Stomach smooth muscle (tissue), 2 donors: ENCODE results near the gene ITPKC.
A peak's percentile ranks its signal among the peaks of the same experiment; 100 is the strongest.

ENCODE experiments used
- H3K27ac ChIP-seq: one replicate; pipeline ENCODE4 v1.7.0; 2013; ENCODE audit warnings: mild to moderate bottlenecking, low read length, inconsistent platforms
- H3K27me3 ChIP-seq, 2 donors: one replicate each; pipeline ENCODE4 v1.7.0; 2013; ENCODE audit warnings: low read length in 2 of 2; ENCODE audit not compliant: insufficient read depth in 2 of 2, control insufficient read depth in 1 of 2
- H3K36me3 ChIP-seq, 2 donors: one replicate each; pipeline ENCODE4 v1.7.0; 2013; ENCODE audit warnings: low read length in 2 of 2; ENCODE audit not compliant: control insufficient read depth in 2 of 2, insufficient read depth in 2 of 2
- H3K4me1 ChIP-seq: one replicate; pipeline ENCODE4 v1.7.0; 2013; ENCODE audit warnings: low read length; ENCODE audit not compliant: control insufficient read depth, insufficient read depth
- H3K4me3 ChIP-seq, 2 donors: one replicate each; pipeline ENCODE4 v1.7.0; 2013; ENCODE audit warnings: low read length in 2 of 2
- H3K9ac ChIP-seq, 2 donors: one replicate each; pipeline ENCODE4 v1.7.0; 2013; ENCODE audit warnings: low read length in 2 of 2, mild to moderate bottlenecking in 1 of 2
- H3K9me3 ChIP-seq, 2 donors: one replicate each; pipeline ENCODE4 v1.7.0; 2013; ENCODE audit warnings: low read length in 2 of 2; ENCODE audit not compliant: control insufficient read depth in 2 of 2
- donor health status: healthy.
- donor health status: Pancreatic carcinoma.

The ITPKC gene

DNA sequence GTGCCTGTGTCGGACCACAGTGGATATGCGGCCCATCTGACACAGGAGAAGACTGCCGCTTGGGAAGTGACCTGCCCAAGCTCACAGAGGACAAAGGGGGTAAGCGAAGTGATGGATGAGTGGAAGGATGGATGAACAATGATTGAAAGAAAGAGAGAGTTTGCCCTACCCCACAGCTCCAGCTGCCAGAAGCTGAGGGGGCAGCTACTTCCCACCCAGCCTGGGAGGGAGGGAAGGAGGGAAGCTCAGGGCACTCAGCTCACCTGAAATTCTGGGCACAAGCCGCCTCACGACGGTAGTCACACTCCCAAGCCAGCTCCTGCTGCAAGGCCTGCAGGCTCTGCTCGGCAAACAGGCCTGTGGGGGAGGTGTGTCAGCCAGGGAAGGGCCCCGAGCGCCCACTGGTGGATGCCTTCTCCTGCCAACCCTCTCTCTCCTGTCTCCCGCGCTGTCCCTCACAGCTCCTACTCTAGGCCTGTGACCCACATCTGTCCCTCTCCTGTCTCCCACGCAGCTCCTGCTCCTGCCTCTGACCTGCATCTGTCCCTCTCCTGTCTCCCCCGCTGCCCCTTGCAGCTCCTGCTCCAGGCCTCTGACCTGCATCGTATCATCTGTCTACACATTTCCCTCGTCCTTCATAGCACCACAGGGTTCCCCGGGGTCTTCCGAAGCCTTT is 14.4 kb upstream of the ITPKC start:
- Histone ChIP-seq H3K9ac (peak overlapping the region; percentile 44 to 55), H3K36me3 (peaks cover 21 to 31% of the 10 kb centered on the region in 2 donors)

DNA sequence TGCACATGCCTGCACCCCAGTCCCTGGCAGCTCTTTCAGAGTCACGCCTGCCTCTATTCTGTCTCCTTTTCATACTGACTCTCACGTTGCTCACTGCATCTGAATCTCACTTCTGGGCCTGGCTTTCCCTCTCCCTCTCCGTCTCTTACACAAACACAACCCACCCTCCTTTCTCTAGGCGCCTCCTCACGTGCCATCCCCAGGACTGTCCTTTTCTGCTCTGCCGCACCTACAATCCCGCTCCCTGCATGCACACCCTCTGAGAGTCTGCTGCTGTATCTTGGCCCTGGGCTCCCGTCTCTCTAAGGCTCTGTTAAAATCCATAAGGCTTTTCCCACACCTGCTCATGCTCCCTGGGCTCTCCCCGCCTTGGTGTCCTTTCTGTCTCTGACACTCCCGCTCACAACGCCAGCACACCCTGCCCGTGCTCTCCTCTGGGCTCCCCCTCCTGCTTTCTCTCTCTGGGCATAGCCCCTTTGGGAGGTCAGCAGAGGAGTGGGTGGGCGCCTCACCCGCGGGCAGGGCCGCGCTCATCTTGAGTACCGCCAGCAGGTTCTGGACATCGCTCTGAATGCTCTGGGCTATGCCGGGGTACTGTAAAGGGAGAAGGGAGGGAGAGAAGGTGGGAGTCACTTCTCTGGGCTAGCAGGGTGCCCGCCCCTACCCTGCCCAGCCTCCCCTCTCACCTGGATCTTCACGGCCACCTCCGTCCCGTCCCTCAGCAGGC is 13.7 kb upstream of the ITPKC start:
- Histone ChIP-seq H3K9ac (peak overlapping the region; percentile 29 to 43), H3K27ac (peak overlapping the region; percentile 70), H3K4me1 (peaks cover 13% of the 10 kb centered on the region), H3K36me3 (peaks cover 25 to 34% of the 10 kb centered on the region in 2 donors), H3K27me3 (no peaks in the 10 kb centered on the region), H3K9me3 (no peaks in the 10 kb centered on the region), H3K4me3 (peak overlapping the region in 1 of 2 donors; percentile 29)

More for the DNA sequence above, 14.4 kb upstream of the ITPKC start:
- Histone ChIP-seq H3K4me1 (peaks cover 13% of the 10 kb centered on the region), H3K4me3 (peak overlapping the region in 1 of 2 donors; percentile 29), H3K9me3 (no peaks in the 10 kb centered on the region), H3K27me3 (no peaks in the 10 kb centered on the region), H3K27ac (peak overlapping the region; percentile 70)

- Histone ChIP-seq H3K4me1 (peaks cover 13% of the 10 kb centered on the region), H3K27ac (no peak overlapping the region), H3K9ac (no peak overlapping the region), H3K36me3 (peaks cover 26 to 33% of the 10 kb centered on the region in 2 donors), H3K4me3 (no peak overlapping the region), H3K9me3 (no peaks in the 10 kb centered on the region), H3K27me3 (no peaks in the 10 kb centered on the region)
Observed at GRCh38 chr19:40704491-40705361, 12.2 kb upstream of the ITPKC start.

DNA sequence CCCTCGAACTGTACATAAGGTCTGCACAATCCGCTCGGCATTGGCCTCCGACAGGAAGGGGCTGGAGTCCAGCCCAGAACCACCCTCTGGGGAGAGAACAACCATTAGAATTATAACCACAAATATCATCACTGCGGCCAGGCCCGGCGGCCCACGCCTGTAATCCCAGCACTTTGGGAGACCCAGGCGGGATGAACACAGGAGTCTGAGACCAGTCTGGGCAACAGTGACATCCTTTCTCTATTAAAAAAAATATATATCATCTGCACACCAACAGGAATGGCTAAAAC is 11.6 kb upstream of the ITPKC start:
- H3K9ac ChIP-seq: no peak overlapping the region
- no peak overlapping the region for H3K27ac ChIP-seq
- H3K27me3 ChIP-seq: no peaks in the 10 kb centered on the region
- no peak overlapping the region for H3K4me3 ChIP-seq
- H3K36me3 ChIP-seq: peaks cover 26 to 32% of the 10 kb centered on the region in 2 donors
- H3K4me1 ChIP-seq: peaks cover 13% of the 10 kb centered on the region
- H3K9me3 ChIP-seq: no peaks in the 10 kb centered on the region

GRCh38 chr19:40705950-40706619 is 10.8 kb upstream of the ITPKC start:
- Histone ChIP-seq H3K4me3 (no peak overlapping the region), H3K9ac (no peak overlapping the region), H3K27ac (no peak overlapping the region), H3K27me3 (no peaks in the 10 kb centered on the region), H3K36me3 (peaks cover 26 to 34% of the 10 kb centered on the region in 2 donors), H3K9me3 (no peaks in the 10 kb centered on the region), H3K4me1 (peaks cover 13% of the 10 kb centered on the region)

DNA sequence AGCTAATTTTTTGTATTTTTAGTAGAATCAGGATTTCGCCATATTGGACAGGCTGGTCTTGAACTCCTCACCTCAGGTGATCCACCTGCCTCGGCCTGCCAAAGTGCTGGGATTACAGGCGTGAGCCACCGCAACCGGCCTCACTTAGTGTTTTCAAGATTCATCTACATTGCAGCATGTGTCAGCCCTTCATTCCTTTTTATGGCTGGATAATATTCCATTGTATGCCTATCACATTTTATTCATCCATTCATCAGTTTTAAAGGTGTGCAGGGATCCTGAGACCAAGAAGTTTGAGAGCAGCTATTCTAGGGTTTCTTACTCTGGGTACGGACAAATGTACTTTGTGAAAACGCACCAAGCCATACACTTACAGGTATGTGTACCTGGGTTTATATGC is 9.3 kb upstream of the ITPKC start:
- no peak overlapping the region for H3K9ac ChIP-seq
- no peaks in the 10 kb centered on the region for H3K9me3 ChIP-seq
- H3K27me3 ChIP-seq: no peaks in the 10 kb centered on the region
- H3K4me3 ChIP-seq: no peak overlapping the region
- H3K4me1 ChIP-seq: peaks cover 6% of the 10 kb centered on the region
- H3K27ac ChIP-seq: no peak overlapping the region
- peaks cover 24 to 28% of the 10 kb centered on the region in 2 donors for H3K36me3 ChIP-seq

GRCh38 chr19:40709817-40710216 is 7.1 kb upstream of the ITPKC start:
- H3K9ac ChIP-seq: no peak overlapping the region
- H3K36me3 ChIP-seq: peaks cover 18 to 21% of the 10 kb centered on the region in 2 donors
- H3K4me1 ChIP-seq: peaks cover 5% of the 10 kb centered on the region
- no peak overlapping the region for H3K4me3 ChIP-seq
- H3K27ac ChIP-seq: no peak overlapping the region
- no peaks in the 10 kb centered on the region for H3K9me3 ChIP-seq
- no peaks in the 10 kb centered on the region for H3K27me3 ChIP-seq

DNA sequence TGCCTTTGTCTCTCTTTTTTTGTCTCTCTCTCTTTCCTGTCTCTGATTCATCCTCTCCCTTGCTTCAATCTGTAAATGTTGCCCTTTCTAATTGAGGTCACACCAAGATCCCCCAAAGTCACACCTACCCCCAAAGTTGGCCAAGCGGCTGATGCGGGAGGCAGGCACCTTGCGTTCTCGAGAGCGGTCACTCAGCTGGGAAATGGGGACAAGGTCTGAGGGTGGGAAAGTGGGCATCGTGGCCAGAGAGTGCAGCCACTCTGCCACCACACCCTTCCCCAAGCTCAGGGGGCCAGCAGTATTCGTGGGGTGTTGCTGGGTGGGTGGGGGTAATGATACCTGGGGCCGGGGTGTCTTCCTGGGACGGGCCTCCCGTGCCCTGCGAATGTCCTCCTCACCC is 3.0 kb upstream of the ITPKC start:
- Histone ChIP-seq H3K9me3 (no peaks in the 10 kb centered on the region), H3K36me3 (peaks cover 3 to 12% of the 10 kb centered on the region in 2 donors), H3K4me3 (peak overlapping the region; percentile 60 to 97), H3K4me1 (peaks cover 37% of the 10 kb centered on the region), H3K9ac (peak overlapping the region in 1 of 2 donors; percentile 80), H3K27me3 (no peaks in the 10 kb centered on the region), H3K27ac (peak overlapping the region; percentile 100)

DNA sequence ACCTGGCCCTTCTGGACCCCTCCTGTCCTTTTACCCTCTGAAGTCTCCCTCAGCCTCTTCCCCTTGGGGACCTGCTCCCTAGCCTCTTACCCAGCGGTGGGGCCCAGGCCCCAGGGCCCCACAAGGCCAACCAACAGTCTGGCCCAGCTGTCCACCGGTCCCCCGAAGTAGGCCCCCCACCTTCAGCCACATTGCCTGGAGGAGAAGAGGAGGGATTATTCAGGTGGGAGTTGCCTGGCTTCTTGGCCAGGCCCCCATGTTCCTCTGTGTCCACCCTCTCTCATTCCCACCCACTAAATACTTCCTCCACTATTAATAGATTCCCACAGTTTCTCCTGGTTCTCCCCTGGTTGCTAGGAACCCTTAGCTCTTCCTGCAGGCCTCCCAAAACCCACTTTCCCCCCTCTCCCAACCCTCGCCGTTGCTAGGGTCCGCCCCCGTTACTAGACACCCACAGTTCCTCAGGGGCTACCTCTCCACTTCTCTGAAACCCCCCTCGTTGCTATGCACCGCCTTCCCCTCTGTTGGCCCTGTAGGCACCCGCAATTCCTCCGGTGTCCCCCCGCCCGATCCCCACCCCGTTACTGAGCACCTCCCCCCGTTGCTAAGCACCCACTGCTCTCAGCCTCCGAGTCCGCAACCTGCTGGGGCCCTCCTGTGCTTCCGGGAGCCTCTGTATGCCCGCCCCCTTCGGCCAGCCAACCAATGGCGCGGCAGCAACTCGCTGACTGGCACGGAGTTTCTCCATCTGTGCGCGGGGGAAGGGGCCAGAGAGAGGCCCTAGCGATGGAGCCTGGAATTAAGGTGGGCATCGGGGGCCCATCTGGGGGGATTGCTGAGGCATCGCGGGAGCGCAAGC is 2.2 kb upstream of the ITPKC start:
- Histone ChIP-seq H3K9me3 (no peaks in the 10 kb centered on the region), H3K4me3 (peak overlapping the region; percentile 60 to 97), H3K9ac (peak overlapping the region; percentile 69 to 80), H3K36me3 (peaks cover 3 to 8% of the 10 kb centered on the region in 2 donors), H3K27me3 (no peaks in the 10 kb centered on the region), H3K4me1 (peaks cover 44% of the 10 kb centered on the region), H3K27ac (peak overlapping the region; percentile 100)
